ENCODE measurements around the gene LHX4.

LHX4 gene

GRCh38 chr1:180227861-180228647 lies 2.0 kb upstream of the LHX4 start:
- no peak for DNase-seq (ENCODE audit: low read depth)

- no peak for DNase-seq (ENCODE audit: low read depth)
Observed at GRCh38 chr1:180228648-180229482, 1.2 kb upstream of the LHX4 start.

- no peak for DNase-seq (ENCODE audit: low read depth)
Observed at GRCh38 chr1:180230416-180230790, 339 bp downstream of the LHX4 start.

GRCh38 chr1:180230791-180231505 lies 884 bp downstream of the LHX4 start:
- DNase-seq (ENCODE audit: low read depth): no peak

GRCh38 chr1:180231506-180231921 lies 1.4 kb downstream of the LHX4 start:
- no peak for DNase-seq (ENCODE audit: low read depth)

- DNase-seq (ENCODE audit: low read depth): no peak
Observed at GRCh38 chr1:180231936-180232335, 1.9 kb downstream of the LHX4 start.

- DNase-seq (ENCODE audit: low read depth): no peak
Observed at GRCh38 chr1:180232521-180233043, 2.5 kb downstream of the LHX4 start.

- no peak for DNase-seq (ENCODE audit: low read depth)
Observed at GRCh38 chr1:180233191-180234011, 3.3 kb downstream of the LHX4 start.

- no peak for DNase-seq (ENCODE audit: low read depth)
Observed at GRCh38 chr1:180234369-180235076, 4.5 kb downstream of the LHX4 start.

- DNase-seq (ENCODE audit: low read depth): no peak
Observed at GRCh38 chr1:180235077-180235501, 5.0 kb downstream of the LHX4 start.

- DNase-seq (ENCODE audit: low read depth): no peak
Observed at GRCh38 chr1:180235502-180236239, 5.6 kb downstream of the LHX4 start.

GRCh38 chr1:180236698-180237509 lies 6.8 kb downstream of the LHX4 start:
- DNase-seq (ENCODE audit: low read depth): no peak

GRCh38 chr1:180237869-180238476 lies 7.9 kb downstream of the LHX4 start:
- DNase-seq (ENCODE audit: low read depth): no peak

GRCh38 chr1:180238675-180239074 lies 8.6 kb downstream of the LHX4 start:
- DNase-seq (ENCODE audit: low read depth): no peak

- no peak for DNase-seq (ENCODE audit: low read depth)
Observed at GRCh38 chr1:180239145-180240096, 9.4 kb downstream of the LHX4 start.

- DNase-seq (ENCODE audit: low read depth): no peak
Observed at GRCh38 chr1:180241716-180242544, 11.9 kb downstream of the LHX4 start.

All from stimulated activated CD4-positive, alpha-beta T cell treated with anti-CD3 and anti-CD28 coated beads, Interleukin-2, amount 100 ng/mL, for 4 hours (primary cell).